ENCODE measurements around the gene CERCAM. TPM values are rescaled to one million over a fixed set of nuclear protein-coding genes. Genes with fewer than 3 reads are reported as not detected.

Gene CERCAM, protein sequence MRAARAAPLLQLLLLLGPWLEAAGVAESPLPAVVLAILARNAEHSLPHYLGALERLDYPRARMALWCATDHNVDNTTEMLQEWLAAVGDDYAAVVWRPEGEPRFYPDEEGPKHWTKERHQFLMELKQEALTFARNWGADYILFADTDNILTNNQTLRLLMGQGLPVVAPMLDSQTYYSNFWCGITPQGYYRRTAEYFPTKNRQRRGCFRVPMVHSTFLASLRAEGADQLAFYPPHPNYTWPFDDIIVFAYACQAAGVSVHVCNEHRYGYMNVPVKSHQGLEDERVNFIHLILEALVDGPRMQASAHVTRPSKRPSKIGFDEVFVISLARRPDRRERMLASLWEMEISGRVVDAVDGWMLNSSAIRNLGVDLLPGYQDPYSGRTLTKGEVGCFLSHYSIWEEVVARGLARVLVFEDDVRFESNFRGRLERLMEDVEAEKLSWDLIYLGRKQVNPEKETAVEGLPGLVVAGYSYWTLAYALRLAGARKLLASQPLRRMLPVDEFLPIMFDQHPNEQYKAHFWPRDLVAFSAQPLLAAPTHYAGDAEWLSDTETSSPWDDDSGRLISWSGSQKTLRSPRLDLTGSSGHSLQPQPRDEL
- total RNA-seq = 3.2 TPM in 2 replicates

DNA sequence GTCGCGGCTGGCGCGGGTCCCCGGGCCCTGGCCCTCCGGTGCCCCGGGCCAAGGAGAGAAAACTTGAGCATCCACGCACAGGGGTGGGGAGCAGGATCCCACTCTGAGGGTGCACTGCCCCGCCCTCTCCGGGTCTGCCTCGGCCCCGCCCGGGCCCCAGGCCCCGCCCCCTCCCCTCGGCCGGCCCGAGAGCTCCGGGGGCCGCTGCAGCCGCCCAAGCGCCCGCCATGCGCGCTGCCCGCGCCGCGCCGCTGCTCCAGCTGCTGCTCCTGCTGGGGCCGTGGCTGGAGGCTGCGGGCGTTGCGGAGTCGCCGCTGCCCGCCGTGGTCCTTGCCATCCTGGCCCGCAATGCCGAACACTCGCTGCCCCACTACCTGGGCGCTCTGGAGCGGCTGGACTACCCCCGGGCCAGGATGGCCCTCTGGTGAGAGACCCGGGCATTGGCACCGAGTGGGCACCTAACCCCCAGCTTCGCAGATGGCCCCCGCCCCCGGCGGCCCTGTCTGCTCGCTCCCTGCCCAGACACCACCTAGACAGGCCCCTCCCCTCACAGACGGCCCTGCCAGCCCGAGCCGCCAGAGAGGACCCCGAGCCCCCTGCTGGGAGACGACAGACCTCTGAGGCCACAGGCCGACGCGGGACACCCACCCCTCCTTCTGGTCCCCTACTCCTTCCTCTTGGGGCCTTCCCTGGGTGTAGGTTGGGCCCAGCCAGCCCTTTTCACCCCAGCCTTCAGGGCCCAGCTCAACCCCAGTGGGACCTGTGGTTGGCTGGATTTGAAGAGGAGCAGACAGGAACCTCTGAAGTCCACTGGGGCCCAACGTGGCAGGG is at the start of gene CERCAM:
TSS of gene CERCAM (plus strand) at position 207 of the 831 bp plus-strand sequence. CDS start at position 228, 21 bp downstream.
- intact Hi-C loops (cut with micrococcal nuclease) = loop anchor here (2.0 kb wide), 1 partner anchor 36 kb away; the partner anchor contains the start of gene ODF2

DNA sequence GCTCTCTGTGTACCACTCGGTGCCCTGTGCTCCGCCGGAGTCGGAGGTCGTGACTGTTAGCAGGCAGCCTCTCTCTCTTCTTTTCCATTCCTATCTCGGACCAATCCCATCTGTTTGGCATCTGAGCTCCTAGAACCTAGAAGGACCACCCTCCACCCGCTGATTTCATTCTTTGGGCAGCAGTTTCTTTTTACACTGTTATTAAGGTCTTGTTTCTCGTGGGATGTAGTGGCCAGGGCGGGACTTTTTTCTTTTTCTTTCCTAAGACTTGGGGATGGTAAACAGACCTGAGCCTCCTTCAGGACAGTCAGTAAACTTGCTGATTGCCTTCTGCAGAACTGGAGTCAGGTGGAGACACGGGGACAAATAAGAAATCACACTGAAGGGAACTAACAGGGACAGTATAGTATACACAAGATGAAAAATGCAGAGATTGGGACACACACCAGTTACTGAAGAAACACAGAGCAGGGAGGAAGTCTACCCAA is 49.0 kb upstream of the CERCAM start:
- intact Hi-C loops (cut with micrococcal nuclease) = loop anchor here (1.0 to 5.0 kb wide), 7 partner anchors 9 to 179 kb away; partner anchors contain the start of genes COQ4, GLE1, GOLGA2 and ODF2

DNA sequence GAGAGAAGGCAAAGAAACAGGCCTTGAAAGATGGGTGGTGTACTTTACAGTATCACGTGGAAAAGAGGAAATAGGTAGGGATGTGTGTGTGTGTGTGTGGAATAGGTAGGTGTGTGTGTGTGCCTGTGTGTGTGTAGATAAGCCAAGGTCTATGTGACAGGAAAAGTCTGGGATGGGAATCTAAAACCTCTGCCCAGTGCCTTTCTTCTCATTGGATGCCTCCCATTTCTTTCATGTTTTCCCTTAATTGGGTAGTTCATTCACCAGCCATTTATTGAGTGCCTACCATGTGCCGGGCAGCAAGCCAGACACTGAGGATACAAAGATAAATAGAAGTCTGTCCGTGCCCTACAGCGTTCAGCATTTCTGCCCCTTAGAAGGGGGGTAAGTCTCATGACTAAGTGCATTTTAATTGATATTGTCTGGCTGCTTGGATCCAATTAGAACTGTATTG is 48.4 kb upstream of the CERCAM start:
- intact Hi-C loops (cut with micrococcal nuclease) = loop anchor here (5.0 kb wide), 1 partner anchor 130 kb away; the partner anchor contains the start of gene GLE1

DNA sequence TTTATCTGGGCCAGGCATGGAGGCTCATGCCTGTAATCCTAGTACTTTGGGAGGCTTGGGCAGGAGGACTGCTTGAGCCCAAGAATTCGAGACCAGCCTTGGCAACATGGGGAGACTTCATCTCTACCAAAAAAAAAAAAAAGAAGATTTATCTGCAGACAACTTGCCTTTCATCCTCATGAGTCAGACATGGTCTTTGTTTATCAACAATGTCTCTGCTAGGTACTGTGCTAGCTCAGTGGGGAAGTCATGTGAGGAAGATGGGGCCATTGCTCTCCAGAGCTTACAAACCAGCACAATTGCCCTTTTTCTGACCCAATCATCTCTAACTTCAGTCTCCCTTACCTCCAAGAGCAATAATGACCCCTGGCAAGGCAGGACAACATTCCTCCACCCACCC is 47.9 kb upstream of the CERCAM start:
- intact Hi-C loops (cut with micrococcal nuclease) = loop anchor here (5.0 kb wide), 1 partner anchor 130 kb away; the partner anchor contains the start of gene GLE1

DNA sequence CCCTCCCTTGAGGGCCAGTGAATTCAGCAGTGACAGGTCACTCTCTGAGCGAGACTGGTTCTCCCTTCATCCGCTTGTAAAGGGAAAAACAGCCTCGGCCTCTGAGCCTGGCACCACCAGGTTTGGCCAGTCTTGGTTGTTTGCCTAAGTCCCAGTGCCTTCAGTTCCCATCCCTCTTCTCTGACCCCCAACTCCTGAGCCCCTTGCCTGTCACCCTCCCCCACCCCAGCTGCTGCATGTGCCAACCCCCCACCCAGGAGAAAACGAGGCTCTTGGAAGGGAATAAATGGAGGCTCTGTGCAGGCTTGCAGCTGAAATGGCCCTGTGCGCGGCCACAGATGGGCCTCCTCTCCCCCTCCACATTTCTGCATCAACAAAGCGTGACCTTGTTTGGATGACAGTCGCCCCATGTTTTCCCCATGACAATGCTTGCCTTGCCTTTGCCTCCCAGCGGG is 46.4 kb upstream of the CERCAM start:
- intact Hi-C loops (cut with micrococcal nuclease) = loop anchor here (5.0 kb wide), 1 partner anchor 128 kb away; the partner anchor contains the start of gene GLE1

DNA sequence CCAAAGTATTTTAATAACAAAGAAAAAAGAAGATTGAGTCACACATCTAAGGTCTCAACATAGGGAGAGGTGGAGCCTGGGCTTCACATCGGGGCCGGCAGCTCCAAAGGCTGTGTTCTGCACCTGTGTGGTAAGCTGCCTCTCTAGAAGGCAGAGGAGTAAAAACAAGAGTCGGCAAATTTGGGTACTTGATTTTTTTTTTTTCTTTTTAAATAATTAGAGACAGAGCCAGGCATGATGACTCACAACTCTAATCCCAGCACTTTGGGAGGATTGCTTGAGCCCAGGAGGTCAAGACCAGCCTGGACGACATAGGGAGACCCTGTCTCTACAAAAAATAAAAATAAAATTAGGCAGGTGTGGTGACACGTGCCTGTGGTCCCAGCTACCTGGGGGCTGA is 44.8 kb upstream of the CERCAM start:
- intact Hi-C loops (cut with micrococcal nuclease) = no loop called here

DNA sequence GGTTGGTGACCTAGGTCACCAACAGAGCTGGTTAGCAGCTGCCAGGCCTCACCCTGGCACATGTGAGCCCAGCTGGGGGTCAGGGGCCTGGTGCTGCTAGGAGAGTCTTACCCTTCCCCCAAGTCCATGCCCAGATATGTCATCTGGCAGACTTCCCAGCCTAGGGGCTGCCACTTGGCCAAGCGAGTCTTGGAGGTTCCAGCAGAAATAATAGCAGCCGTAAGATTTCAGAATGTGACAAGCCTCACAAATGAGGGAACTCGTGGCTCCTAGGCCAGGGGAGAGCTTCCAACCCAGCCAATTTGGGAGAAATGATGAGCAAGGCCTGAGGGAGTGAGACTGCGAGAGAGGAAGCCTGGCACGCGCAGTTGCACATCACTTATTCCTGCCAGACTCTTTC is 38.4 kb upstream of the CERCAM start:
- intact Hi-C loops (cut with micrococcal nuclease) = no loop called here

DNA sequence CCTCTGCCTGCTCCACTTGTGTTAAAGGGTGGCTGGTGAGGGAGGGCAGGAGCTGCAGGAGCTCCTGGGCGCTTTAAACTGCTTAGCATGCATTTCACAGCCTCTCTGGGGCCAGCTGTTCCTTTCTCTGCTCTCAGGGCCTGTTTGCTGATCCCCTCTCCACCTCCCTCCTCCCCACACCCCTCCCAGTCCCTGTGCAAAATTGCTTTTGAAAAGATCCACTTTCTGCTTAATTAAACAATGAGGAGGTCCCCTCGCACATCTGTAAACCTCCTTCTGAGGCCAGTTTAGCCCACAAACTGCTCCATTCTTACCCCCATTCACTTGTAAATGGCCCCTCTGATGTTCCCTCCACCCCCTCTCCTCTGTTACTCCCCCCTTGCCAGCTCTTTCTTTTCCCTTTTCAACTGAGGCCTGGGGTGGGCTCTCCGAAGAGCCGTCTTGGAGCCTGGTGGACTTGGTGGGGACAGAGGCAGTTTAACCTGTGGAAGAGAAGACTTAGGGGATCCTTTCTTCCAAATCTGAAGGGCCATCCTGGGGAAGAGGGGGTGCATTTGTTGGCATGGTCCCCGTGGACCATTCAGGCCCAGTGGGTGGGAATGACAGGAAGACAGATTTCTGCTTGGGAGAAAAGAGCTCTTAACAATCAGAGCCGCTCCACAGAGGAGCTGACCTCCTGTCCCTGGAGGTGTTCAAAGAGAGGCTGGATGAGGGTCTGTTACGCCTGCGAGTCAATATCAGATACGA is 37.5 kb upstream of the CERCAM start:
- intact Hi-C loops (cut with micrococcal nuclease) = no loop called here

DNA sequence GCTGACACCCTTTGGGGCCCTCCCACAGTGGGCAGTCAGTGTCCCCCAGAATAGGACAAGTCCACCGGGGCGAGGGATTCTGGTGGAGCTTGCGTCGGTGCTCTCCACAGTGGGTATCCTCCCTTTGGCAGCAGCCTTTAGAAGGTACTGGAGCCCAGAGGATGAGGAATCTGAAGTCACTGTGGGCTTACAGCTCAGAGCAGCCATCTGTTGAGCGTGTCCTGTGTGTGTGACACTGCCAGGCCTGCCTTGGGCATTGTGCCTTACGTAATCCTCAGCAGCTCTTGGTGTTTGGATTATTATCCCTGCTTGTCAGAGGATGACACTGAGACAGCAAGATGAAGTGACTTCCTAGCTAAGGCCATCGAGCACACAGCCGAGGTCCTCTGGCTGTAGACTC is 36.9 kb upstream of the CERCAM start:
- intact Hi-C loops (cut with micrococcal nuclease) = no loop called here

DNA sequence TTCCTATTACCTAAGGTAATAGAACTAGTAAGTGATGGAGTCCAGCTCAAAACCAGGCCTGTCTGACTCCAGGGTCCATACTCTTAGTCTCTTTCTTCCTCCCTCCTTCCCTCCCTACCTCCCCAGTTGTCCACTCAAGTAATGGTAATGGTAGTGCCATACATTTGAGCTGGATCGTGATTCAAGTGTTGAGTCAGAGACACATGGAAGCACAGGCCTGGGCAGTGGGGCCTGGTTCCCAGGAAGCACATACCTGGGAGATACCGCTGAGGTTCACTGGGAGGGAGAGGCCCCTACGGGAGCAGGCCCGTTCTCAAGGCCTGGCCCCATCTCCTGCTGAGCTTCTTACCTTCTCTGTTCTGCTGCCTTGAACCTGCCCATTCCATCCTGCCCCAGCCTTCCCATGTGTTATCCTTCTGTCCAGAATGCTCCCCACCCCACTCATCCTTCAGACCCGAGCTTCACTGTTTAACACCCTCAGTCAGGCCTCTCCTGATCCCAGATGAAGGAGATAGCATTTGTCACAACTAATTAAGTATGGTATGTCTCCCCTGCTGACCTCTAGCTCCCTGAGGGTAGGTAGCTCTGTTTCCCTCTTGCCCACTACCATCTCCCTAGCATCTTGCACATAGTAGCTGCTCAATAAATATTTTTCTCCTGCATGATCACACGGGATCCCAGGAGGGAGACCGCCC is 35.7 kb upstream of the CERCAM start:
- intact Hi-C loops (cut with micrococcal nuclease) = no loop called here

DNA sequence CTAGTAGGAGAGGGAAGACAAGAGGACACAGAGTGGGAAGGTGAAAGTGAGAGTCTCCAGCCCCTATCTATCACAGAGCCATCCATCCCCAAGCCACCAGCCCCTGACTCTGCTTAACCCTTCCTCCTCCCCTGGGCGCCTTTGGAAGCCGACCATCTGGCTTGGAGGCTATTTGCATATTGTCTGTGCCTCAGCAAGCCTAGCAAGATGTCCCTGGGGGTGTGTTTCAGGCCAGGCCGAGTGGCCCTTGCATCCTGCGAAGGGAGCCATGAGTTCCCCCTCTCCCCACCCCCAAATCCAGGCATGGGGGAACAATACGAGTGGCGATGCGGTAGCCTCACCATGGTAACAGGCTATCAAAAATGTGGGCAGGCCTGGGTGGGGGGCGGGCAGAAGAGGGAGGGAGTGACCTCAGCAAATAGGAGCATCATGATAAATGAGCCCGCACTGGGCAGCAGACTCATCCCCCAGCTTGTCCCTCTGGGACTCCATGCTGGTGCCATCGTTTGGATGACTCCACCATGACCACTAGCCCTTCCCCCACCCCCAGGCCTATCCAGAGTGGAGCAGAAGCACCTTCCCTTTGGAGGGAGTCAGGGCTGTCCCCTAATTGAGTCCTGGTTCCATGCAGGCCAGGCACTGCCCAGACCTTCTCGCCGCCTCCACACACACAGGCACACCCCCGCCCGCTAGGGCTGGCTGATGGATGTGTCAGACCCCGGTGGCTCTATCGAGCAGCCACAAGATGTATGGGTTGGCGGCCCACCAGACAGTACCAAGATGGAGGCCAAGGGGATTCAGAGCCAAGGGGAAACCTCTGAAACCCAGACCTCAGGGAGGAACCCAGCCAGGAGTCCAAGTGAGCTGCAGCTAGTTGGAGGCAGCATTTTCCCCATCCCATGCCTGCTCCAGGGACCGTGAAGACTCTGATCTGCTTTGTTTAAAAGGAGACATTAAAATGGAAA is 34.9 kb upstream of the CERCAM start:
- intact Hi-C loops (cut with micrococcal nuclease) = no loop called here

DNA sequence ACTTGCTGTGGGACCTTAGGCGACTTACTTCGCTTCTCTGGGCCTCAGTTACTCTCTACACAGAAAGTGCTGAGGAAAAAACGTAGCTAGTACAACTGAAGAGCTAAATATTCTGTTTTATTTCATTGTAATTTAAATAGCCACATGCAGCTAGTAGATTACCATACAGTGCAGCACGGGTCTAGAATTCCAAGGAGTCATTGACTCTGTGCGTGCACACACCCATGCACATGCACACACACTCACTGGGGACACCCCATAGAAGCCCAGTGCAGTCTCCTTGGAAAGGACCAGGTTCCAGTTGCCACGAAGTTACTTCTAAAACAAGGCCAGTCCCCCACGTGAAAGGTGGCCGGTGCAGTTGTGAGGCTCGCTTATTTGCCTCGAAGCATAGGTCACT is 32.5 kb upstream of the CERCAM start:
- intact Hi-C loops (cut with micrococcal nuclease) = no loop called here

DNA sequence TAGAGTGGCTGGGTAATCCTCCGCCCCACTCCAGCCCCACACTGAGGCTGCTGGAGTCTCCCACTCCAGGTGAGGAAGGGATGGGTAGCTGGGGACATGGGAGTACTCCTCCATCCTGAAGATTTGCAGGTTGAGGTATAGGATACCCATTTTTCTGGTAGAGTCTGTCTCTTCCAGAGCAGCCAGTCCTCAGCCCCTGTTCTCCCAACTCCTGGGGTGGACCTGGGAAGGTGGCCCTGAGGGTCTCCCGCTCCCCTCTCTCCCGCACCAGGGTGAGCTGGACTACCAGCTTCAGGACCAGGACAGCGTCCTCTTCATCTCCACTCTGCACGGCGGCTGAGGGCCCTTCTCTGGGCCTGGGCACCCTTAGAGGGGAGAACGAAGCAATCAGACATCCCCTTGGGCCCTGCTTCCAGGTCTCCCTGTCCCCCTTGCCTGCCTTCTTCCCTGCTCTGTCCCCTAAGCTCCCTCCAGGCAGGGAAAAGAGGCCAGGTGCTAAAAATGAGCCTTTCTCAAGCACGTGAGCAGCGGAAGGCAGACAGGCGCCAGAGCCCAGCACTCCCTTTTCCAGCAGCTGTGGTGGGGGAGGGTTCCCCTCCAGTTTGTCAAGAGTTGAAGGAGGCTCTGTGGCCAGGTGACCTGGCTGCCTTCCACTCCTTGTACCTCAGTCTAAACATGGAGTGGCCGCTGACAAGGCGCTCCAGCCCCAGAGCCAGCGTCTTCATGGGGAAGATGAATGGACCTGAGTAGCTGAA is 31.1 kb upstream of the CERCAM start:
- intact Hi-C loops (cut with micrococcal nuclease) = no loop called here

DNA sequence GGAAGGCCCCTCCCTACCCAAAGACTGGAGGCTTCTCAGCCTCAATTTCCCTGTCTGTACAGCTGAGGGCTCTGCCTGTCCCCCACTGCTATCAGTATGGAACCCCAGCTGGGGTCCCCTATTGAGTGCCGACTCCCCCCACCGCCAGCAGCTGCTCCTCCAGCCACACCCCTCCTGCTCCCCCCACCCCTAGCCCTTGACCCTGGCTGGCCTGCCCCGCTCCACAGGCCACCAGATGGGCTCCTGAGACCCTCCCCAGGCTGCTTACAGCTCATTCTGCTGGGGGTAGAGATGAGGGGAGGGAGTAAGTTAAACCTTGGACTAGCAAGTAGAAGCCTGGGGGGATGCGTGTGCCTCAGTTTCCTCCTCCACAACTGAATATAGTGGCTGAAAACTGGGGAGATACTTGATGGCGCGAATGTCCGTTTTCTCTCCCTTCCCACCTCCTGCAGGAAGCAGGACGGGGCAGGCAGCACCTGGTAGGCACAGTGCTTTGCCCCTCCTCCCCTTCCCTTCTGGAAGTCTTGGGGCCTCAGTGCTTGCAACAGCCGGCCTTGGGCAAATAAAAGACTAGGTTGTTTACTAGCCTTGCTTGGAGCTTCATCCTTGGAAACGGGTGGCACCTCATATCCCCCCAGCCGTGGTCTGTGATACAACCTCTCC is 30.4 kb upstream of the CERCAM start:
- intact Hi-C loops (cut with micrococcal nuclease) = no loop called here

DNA sequence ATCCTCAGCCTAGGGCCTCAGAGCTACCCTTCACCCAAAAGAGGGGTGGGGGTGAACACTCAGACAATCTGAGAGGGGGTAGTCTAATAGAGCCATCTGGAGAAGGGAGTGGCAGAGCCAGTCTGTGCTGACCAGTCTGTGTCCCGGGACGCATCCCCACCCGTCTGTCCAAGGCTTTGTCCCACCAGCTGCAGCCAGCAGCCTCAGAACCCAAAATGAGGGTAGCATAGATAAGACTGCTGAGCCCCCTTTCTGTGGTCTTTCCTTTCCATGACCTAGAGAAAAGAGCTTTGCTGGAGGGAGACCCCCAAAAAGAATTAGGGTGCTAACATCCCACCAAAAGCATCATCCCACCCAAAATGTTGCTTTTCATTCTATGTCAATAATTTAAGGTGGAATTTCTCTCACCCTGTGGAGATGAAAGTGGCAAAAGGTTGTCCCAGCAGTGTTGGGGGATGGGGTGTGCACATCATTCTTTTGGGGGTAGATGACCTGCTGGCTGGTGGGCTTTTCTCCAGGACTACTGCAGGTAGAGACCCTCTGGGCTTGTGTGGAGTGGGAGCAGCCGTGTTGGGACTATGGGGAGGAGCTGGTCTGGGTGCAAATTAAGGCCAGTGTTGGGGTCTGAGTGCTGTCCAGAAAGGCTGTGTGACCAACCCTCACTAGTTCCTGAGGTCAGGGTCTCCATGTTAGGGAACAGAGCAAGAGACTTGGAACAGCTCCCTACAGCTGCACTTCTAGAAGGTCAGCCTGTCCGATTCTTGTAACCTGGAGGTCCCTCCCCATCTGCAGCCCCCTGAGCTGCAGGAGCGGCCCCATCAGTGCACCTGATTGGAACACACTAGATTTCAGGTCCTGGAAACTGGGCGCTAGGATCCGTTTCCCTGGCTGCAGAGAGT is 29.6 kb upstream of the CERCAM start:
- intact Hi-C loops (cut with micrococcal nuclease) = no loop called here

DNA sequence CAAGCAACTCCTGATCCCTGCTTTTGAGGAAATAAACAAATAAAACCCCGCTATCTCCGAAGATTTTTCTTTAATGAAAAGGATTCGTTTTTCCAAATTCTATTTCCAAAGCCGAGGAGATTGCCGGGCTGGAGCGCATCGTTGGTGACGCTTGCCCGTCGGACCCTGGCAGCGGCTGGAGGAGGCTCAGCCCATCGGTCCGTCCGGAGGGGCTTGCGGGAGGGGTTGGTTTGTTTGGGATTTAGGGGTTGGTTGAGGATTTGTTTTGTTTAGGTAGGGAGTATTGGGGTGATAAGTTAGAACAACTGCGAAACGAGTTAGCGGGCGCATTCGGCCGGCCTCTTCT is 28.7 kb upstream of the CERCAM start:
- intact Hi-C loops (cut with micrococcal nuclease) = no loop called here

Measured in T-helper 2 cell treated with Interferon-gamma antibody and Interleukin-4, amounts not matched to agents 100 ng/mL and 5 ng/mL, for 36 hours (primary cell).